K562 (cell line): ENCODE data around the gene CLTC. TPM values are rescaled to one million over a fixed set of nuclear protein-coding genes. Genes with fewer than 3 reads are reported as not detected.

Experiments used
- ATAC-seq: fragments of 200-7000 bp; cut with Tn5 transposase; 3 replicates; pipeline ENCODE4 v1.9.1; 2020; ENCODE audit warnings: moderate library complexity
- BruUV-seq: library from RNA; stranded (reverse); fragments of 400-500 nt; replicated peaks from 2 replicates; lab custom pipeline; 2021; lab: Mats Ljungman, UMichigan
- CTCF ChIA-PET: fragments of 300-600 bp; formaldehyde crosslinking; extraction: SDS; loops from one replicate; lab custom pipeline; 2021; ENCODE audit warnings: low intra/inter-chr PET ratio; lab: Yijun Ruan, JAX
- POLR2A ChIA-PET: fragments of 300-600, 350-650 bp; sonication (Branson Sonifier 250); formaldehyde crosslinking; extraction: SDS; loops from one replicate; lab custom pipeline; 2021; ENCODE audit warnings: antibody characterized with exemption, inconsistent platforms; lab: Yijun Ruan, JAX
- DNase-seq, 4 experiments: peaks; one replicate each; pipeline versions ENCODE4 v3.0.0 to v3.0.0-alpha.2; 2011 to 2018; ENCODE audit warnings: low spot score in 3 of 4, mixed read lengths in 3 of 4; ENCODE audit errors: extremely low read depth in 1 of 4
- FAIRE-seq: peaks from 2 replicates; lab custom pipeline; 2011; peaks lifted over from hg19 to GRCh38; lab: Jason Lieb, UNC
- H2AFZ ChIP-seq: 2 replicates; pipeline ENCODE4 v1.6.0; 2011; ENCODE audit warnings: low read depth, low read length, control low read depth, inconsistent platforms
- H3K27ac ChIP-seq: fragments of 200-600 bp; 3 replicates; pipeline ENCODE4 v1.8.0; 2011; ENCODE audit warnings: low read depth, mild to moderate bottlenecking, control low read depth, inconsistent platforms, low read length, moderate library complexity, mixed read lengths; ENCODE audit errors: extremely low read depth
- H3K27me3 ChIP-seq, 2 experiments: fragments of 300-600 bp in 1 of 2; 2 replicates in 1 of 2; 3 replicates in 1 of 2; pipeline versions ENCODE4 v1.6.0 to v1.8.0; 2011; ENCODE audit warnings: inconsistent platforms in 2 of 2, low read length in 2 of 2, mild to moderate bottlenecking in 1 of 2, mixed read lengths in 1 of 2, moderate library complexity in 1 of 2; ENCODE audit not compliant: control insufficient read depth in 2 of 2, insufficient read depth in 2 of 2
- H3K36me3 ChIP-seq: fragments of 300-600 bp; 3 replicates; pipeline ENCODE4 v1.8.0; 2011; ENCODE audit warnings: mild to moderate bottlenecking, low read length, inconsistent platforms; ENCODE audit not compliant: control insufficient read depth, insufficient read depth
- H3K4me1 ChIP-seq, 2 experiments: fragments of 200-600 bp in 1 of 2; replicated peaks in 1 of 2; 2 replicates in 1 of 2; 3 replicates in 1 of 2; pipeline versions ENCODE4 v1.5.1 to v1.8.0; 2011; ENCODE audit warnings: inconsistent platforms in 2 of 2, low read length in 2 of 2, mild to moderate bottlenecking in 1 of 2, mixed read lengths in 1 of 2, moderate library complexity in 1 of 2; ENCODE audit not compliant: control insufficient read depth in 2 of 2, insufficient read depth in 2 of 2
- H3K4me2 ChIP-seq: 2 replicates; pipeline ENCODE4 v1.6.1; 2011; ENCODE audit warnings: low read length, control low read depth, inconsistent platforms, mixed read lengths; ENCODE audit not compliant: insufficient read depth
- H3K4me3 ChIP-seq: fragments of 200-600 bp; sonication (generic), shearing (Covaris generic); 2 replicates; pipeline ENCODE4 v1.5.1; 2016; ENCODE audit warnings: control low read depth, inconsistent platforms
- H3K79me2 ChIP-seq: fragments of 200-600 bp; 3 replicates; pipeline ENCODE4 v1.8.0; 2011; ENCODE audit warnings: low read length, inconsistent platforms; ENCODE audit not compliant: control insufficient read depth, insufficient read depth
- H3K9ac ChIP-seq, 2 experiments: 2 replicates each; pipeline versions ENCODE4 v1.6.0 to v1.6.1; 2011; ENCODE audit warnings: low read depth in 2 of 2, low read length in 2 of 2, control low read depth in 1 of 2, inconsistent platforms in 1 of 2, mild to moderate bottlenecking in 1 of 2, mixed read lengths in 1 of 2; ENCODE audit not compliant: insufficient read depth in 1 of 2
- H3K9me1 ChIP-seq: one replicate; pipeline ENCODE4 v1.6.0; 2011; ENCODE audit warnings: inconsistent platforms, mild to moderate bottlenecking, low read length, moderate library complexity; ENCODE audit not compliant: control insufficient read depth, insufficient read depth
- H3K9me3 ChIP-seq: replicated peaks from 2 replicates; pipeline ENCODE4 v1.5.1; 2011; ENCODE audit warnings: low read depth, low read length, inconsistent platforms; ENCODE audit not compliant: control insufficient read depth, insufficient read depth
- H4K20me1 ChIP-seq: replicated peaks from 2 replicates; pipeline ENCODE4 v1.6.1; 2011; ENCODE audit warnings: low read length, inconsistent platforms, mixed read lengths; ENCODE audit not compliant: control insufficient read depth, insufficient read depth
- CEBPG ChIP-seq, 3 experiments: fragments of 200-800 bp in 1 of 3; sonication (Bioruptor generic) in 1 of 3; sonication (generic) in 1 of 3; formaldehyde crosslinking in 1 of 3; IDR thresholded peaks in 2 of 3; conservative IDR thresholded peaks in 1 of 3; 2 replicates each; pipeline versions ENCODE4 v1.6.1 to v1.8.0; 2016 to 2022; ENCODE audit warnings: missing compliant biosample characterization in 2 of 3, missing genetic modification characterization in 2 of 3, mild to moderate bottlenecking in 1 of 3, missing genetic modification reagents in 1 of 3
- HSF4 ChIP-seq: fragments of 250-450 bp; sonication (Bioruptor Pico); IDR thresholded peaks from 2 replicates; pipeline ENCODE4 v2.1.2; 2022; ENCODE audit warnings: mild to moderate bottlenecking, moderate library complexity, borderline replicate concordance
- MAFF ChIP-seq: IDR thresholded peaks from 2 replicates; pipeline ENCODE4 v1.6.1; 2012; ENCODE audit warnings: low read length, improper control_type of control experiment
- POLR2A ChIP-seq: fragments of 450-650 bp; conservative IDR thresholded peaks from 2 replicates; pipeline ENCODE4 v1.6.1; 2016
- RBM22 ChIP-seq: fragments of 200-400 bp; formaldehyde crosslinking; IDR thresholded peaks from 2 replicates; pipeline ENCODE4 v1.6.1; 2018; ENCODE audit warnings: low read length, low read depth; ENCODE audit not compliant: poor library complexity, severe bottlenecking
- SAP30 ChIP-seq: fragments of 200-600 bp; sonication (generic); IDR thresholded peaks from 2 replicates; pipeline ENCODE4 v1.6.1; 2012; ENCODE audit warnings: borderline replicate concordance, low read depth, mild to moderate bottlenecking, moderate library complexity, low read length, control low read depth, inconsistent platforms; ENCODE audit not compliant: insufficient read depth, poor library complexity, severe bottlenecking
- SIX5 ChIP-seq, 2 experiments: IDR thresholded peaks; 2 replicates each; pipeline ENCODE4 v1.6.1; 2011; ENCODE audit warnings: low read length in 2 of 2, borderline replicate concordance in 1 of 2, low read depth in 1 of 2, mild to moderate bottlenecking in 1 of 2, moderate library complexity in 1 of 2; ENCODE audit not compliant: insufficient read depth in 1 of 2
- SMAD2 ChIP-seq: fragments of 150-350 bp; IDR thresholded peaks from 2 replicates; pipeline ENCODE4 v1.6.1; 2014; ENCODE audit warnings: low read depth, mild to moderate bottlenecking, low read length
- TSC22D4 ChIP-seq: fragments of 450-650 bp; IDR thresholded peaks from 2 replicates; pipeline ENCODE4 v1.6.1; 2016; ENCODE audit warnings: missing genetic modification characterization, missing biosample characterization, control low read depth
- ZNF699 ChIP-seq: fragments of 250-450 bp; sonication (Bioruptor Pico); IDR thresholded peaks from 2 replicates; pipeline ENCODE4 v1.8.0; 2021; ENCODE audit warnings: mild to moderate bottlenecking, moderate library complexity; ENCODE audit not compliant: insufficient replicate concordance
- ZNF707 ChIP-seq: fragments of 250-450 bp; sonication (Bioruptor Pico); conservative IDR thresholded peaks from 2 replicates; pipeline ENCODE4 v1.8.0; 2022; ENCODE audit warnings: inconsistent platforms, mild to moderate bottlenecking, moderate library complexity
- ZNF830 ChIP-seq: fragments of 250-450 bp; sonication (Bioruptor Pico); IDR thresholded peaks from 2 replicates; pipeline ENCODE4 v1.5.0; 2021; ENCODE audit warnings: mild to moderate bottlenecking
- WGBS: fragments of 100-300 bp; shearing (Covaris generic); methylation state at CpG from one replicate; pipeline ENCODE4 v1.1.6; 2016; ENCODE audit warnings: low coverage, mixed read lengths; ENCODE audit not compliant: insufficient coverage; ENCODE audit errors: missing lambda C conversion rate; 5-methylcytosine and 5-hydroxymethylcytosine counted together
- in situ Hi-C: fragments of 300-500 bp; cut with MboI; formaldehyde crosslinking; loops from 4 replicates; pipeline ENCODE4 v1.15.0; 2018; ENCODE audit warnings: inconsistent platforms, mixed read lengths
- intact Hi-C: fragments of 100-400 bp; cut with micrococcal nuclease; formaldehyde crosslinking; loops from 2 replicates; pipeline ENCODE4 v1.14.2; 2022
- polyA plus RNA-seq, 8 experiments: library from polyadenylated mRNA; depleted of rRNA in 4 of 8; stranded (reverse) in 5 of 8; unstranded in 3 of 8; fragments of >200 nt; fragmentation: Nextera tagmentation in 2 of 8; fragmentation: Illumina TruSeq in 1 of 8; extraction: Ambion mirVana in 2 of 8; extraction: Trizol in 1 of 8; gene quantifications; 2 replicates each; pipeline versions ENCODE4 v1.2.1 to v1.2.3, GENCODE V29; 2011 to 2014; ENCODE audit warnings: inconsistent platforms in 1 of 8, missing spikeins in 1 of 8
- total RNA-seq, 7 experiments: library from RNA; depleted of rRNA in 6 of 7; stranded (reverse); fragments of >200 nt in 6 of 7; fragmentation: Illumina TruSeq in 2 of 7; extraction: Trizol in 2 of 7; gene quantifications; 2 replicates each; pipeline versions ENCODE4 v1.2.1 to v1.2.3, GENCODE V29; 2011 to 2021; ENCODE audit warnings: low replicate concordance in 1 of 7
- TF ChIP-seq, protein P1 (sequence below): fragments of 450-650 bp; IDR thresholded peaks from 2 replicates; pipeline ENCODE4 v1.6.1; 2017; ENCODE audit warnings: mild to moderate bottlenecking, moderate library complexity
- TF ChIP-seq, protein P2 (sequence below), 3 experiments: fragments of 200-800 bp in 1 of 3; fragments of 250-450 bp in 1 of 3; fragments of 450-650 bp in 1 of 3; sonication (Bioruptor Pico) in 1 of 3; sonication (Bioruptor generic) in 1 of 3; formaldehyde crosslinking in 1 of 3; IDR thresholded peaks; 2 replicates each; pipeline versions ENCODE4 v1.6.1 to v1.8.0; 2016 to 2022; ENCODE audit warnings: mild to moderate bottlenecking in 2 of 3, missing genetic modification characterization in 2 of 3, missing compliant biosample characterization in 1 of 3, moderate library complexity in 1 of 3

Gene CLTC
- total and polyA plus RNA-seq, 9 of the 15 experiments (the other 6 are each of a cell fraction or from before 2014, with no cell fraction given) = 115 to 267 (median 174) TPM

DNA sequence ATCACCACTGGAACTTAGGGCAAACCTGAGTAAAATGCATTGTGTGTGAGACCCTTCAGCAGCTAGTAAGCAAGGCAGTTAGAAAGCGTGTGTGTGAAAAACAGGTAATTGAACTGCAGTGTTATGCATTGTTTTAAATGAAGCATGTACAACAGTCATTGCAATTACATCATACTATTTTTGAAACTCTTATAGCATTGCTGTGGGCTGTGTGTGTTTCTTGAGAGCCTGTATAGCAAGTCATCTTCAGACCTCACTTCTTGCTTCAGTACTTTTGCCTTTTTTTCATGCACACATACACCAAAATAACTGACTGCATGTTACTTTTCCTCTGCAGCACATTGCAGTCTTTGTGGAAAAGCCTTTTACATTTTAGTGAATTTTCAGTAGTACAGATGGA, 68.3 kb downstream of the CLTC start:
- CTCF ChIA-PET = no interaction called here
- Histone ChIP-seq H3K9me3 (no peaks in the 10 kb centered on the region), H3K9me1 (no peaks in the 10 kb centered on the region), H3K27ac (peak overlapping the region; percentile 29; the same call in 1 of the 3 replicates), H3K4me1 (peaks cover 7 to 28% of the 10 kb centered on the region in 2 experiments; a peak in 4 of 5 replicates), H2AFZ (no peak overlapping the region), H3K4me3 (no peak overlapping the region), H3K27me3 (no peaks in the 10 kb centered on the region), H3K4me2 (no peak overlapping the region), H3K79me2 (peaks cover 70% of the 10 kb centered on the region), H3K36me3 (peaks cover 91% of the 10 kb centered on the region), H4K20me1 (0 out of 2 replicates have a peak, but pooled peaks cover 3% of the 10 kb centered on the region), H3K9ac (no peak overlapping the region)
- DNase-seq (no peak), FAIRE-seq (no peak), ATAC-seq (no peak)
- in situ Hi-C loops = no loop called here
- intact Hi-C loops = no loop called here
- WGBS = 100% methylated on average over 1 of the region's 1 CpG
- no TSS peak for BruUV-seq
- TF ChIP-seq SIX5 (IDR thresholded peaks at IDR 0.05; ENCODE audit: borderline replicate concordance in 1 of 2, insufficient read depth in 1 of 2, low read depth in 1 of 2, low read length in 2 of 2) = no peak
- TF ChIP-seq MAFF = no peak
- no peak for TF ChIP-seq ZNF707 (CRISPR knock-in tag)
- peak; percentile 27 for TF ChIP-seq RBM22
- no peak for TF ChIP-seq HSF4 (CRISPR knock-in tag)
- TF ChIP-seq, protein P1, sequence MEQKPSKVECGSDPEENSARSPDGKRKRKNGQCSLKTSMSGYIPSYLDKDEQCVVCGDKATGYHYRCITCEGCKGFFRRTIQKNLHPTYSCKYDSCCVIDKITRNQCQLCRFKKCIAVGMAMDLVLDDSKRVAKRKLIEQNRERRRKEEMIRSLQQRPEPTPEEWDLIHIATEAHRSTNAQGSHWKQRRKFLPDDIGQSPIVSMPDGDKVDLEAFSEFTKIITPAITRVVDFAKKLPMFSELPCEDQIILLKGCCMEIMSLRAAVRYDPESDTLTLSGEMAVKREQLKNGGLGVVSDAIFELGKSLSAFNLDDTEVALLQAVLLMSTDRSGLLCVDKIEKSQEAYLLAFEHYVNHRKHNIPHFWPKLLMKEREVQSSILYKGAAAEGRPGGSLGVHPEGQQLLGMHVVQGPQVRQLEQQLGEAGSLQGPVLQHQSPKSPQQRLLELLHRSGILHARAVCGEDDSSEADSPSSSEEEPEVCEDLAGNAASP = no peak
- TF ChIP-seq, protein P2, sequence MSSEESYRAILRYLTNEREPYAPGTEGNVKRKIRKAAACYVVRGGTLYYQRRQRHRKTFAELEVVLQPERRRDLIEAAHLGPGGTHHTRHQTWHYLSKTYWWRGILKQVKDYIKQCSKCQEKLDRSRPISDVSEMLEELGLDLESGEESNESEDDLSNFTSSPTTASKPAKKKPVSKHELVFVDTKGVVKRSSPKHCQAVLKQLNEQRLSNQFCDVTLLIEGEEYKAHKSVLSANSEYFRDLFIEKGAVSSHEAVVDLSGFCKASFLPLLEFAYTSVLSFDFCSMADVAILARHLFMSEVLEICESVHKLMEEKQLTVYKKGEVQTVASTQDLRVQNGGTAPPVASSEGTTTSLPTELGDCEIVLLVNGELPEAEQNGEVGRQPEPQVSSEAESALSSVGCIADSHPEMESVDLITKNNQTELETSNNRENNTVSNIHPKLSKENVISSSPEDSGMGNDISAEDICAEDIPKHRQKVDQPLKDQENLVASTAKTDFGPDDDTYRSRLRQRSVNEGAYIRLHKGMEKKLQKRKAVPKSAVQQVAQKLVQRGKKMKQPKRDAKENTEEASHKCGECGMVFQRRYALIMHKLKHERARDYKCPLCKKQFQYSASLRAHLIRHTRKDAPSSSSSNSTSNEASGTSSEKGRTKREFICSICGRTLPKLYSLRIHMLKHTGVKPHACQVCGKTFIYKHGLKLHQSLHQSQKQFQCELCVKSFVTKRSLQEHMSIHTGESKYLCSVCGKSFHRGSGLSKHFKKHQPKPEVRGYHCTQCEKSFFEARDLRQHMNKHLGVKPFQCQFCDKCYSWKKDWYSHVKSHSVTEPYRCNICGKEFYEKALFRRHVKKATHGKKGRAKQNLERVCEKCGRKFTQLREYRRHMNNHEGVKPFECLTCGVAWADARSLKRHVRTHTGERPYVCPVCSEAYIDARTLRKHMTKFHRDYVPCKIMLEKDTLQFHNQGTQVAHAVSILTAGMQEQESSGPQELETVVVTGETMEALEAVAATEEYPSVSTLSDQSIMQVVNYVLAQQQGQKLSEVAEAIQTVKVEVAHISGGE (CRISPR knock-in tag; IDR thresholded peaks at IDR 0.05) = 0 out of 6 replicates have a peak, but pooled peaks of 1 of the 3 experiments have one; percentile 11
- TF ChIP-seq SAP30 = no peak
- TF ChIP-seq TSC22D4 (tag) = no peak
- no peak for TF ChIP-seq ZNF699 (CRISPR knock-in tag)
- TF ChIP-seq CEBPG (CRISPR knock-in tag; IDR thresholded peaks at IDR 0.05) = no peak
- 0 out of 4 replicates have a peak, but pooled peaks of 1 of the 2 experiments have one; percentile 11 for TF ChIP-seq CEBPG (tag; conservative IDR thresholded peaks at IDR 0.05 in 1 of 2, IDR thresholded peaks at IDR 0.05 in 1 of 2)
- no peak for TF ChIP-seq ZNF830
- 0 out of 2 replicates have a peak, but pooled peaks have one; percentile 26 for TF ChIP-seq POLR2A
- TF ChIP-seq SMAD2 = no peak
- POLR2A ChIA-PET = interaction anchor here (0.6 to 4.5 kb wide), 5 partner anchors 9 to 240 kb away, joined by 3 to 19 read pairs (median 3); partner anchors contain the start of genes PTRH2 and VMP1
